Activated T-helper 1 cell treated with anti-CD3 and anti-CD28 coated beads, Interleukin-12 subunit alpha, Interleukin-12 subunit beta, Interleukin-2, Interleukin-4 antibody, amounts not matched to agents 30 ng/mL and 10 ng/mL and 1 ng/mL, durations not matched to agents 14 hours and 24 hours and 36 hours (primary cell): ENCODE results near the gene MED12L. TPM values are rescaled to one million over a fixed set of nuclear protein-coding genes. Genes with fewer than 3 reads are reported as not detected.
A peak's percentile ranks its signal among the peaks of the same experiment; 100 is the strongest.

ENCODE experiments used
- DNase-seq: peaks from one replicate; pipeline ENCODE4 v3.0.0; 2021; ENCODE audit warnings: low spot score
- H3K27ac Mint-ChIP-seq: one replicate; pipeline ENCODE4 v1.8.0; 2021; ENCODE audit warnings: mild to moderate bottlenecking, mixed read lengths
- H3K27me3 Mint-ChIP-seq: one replicate; pipeline ENCODE4 v1.8.0; 2022; ENCODE audit warnings: mild to moderate bottlenecking, moderate library complexity, mixed read lengths; ENCODE audit not compliant: insufficient read depth
- H3K36me3 Mint-ChIP-seq: one replicate; pipeline ENCODE4 v1.8.0; 2021; ENCODE audit warnings: low read depth, mixed read lengths
- H3K4me1 Mint-ChIP-seq: one replicate; pipeline ENCODE4 v1.8.0; 2021; ENCODE audit warnings: low read depth, mixed read lengths
- H3K4me3 Mint-ChIP-seq: one replicate; pipeline ENCODE4 v1.8.0; 2021; ENCODE audit warnings: mild to moderate bottlenecking, moderate library complexity, mixed read lengths
- H3K9me3 Mint-ChIP-seq: one replicate; pipeline ENCODE4 v1.8.0; 2021; ENCODE audit warnings: mixed read lengths
- intact Hi-C: fragments of 100-400 bp; cut with micrococcal nuclease; formaldehyde crosslinking; loops from one replicate; pipeline ENCODE4 v1.15.1; 2024
- total RNA-seq: library from RNA; stranded (reverse); gene quantifications from 2 replicates; pipeline ENCODE4 v1.2.3, GENCODE V29; 2022

MED12L gene
- total RNA-seq, 1 donor from 2014 or later, result 5.1 TPM

DNA sequence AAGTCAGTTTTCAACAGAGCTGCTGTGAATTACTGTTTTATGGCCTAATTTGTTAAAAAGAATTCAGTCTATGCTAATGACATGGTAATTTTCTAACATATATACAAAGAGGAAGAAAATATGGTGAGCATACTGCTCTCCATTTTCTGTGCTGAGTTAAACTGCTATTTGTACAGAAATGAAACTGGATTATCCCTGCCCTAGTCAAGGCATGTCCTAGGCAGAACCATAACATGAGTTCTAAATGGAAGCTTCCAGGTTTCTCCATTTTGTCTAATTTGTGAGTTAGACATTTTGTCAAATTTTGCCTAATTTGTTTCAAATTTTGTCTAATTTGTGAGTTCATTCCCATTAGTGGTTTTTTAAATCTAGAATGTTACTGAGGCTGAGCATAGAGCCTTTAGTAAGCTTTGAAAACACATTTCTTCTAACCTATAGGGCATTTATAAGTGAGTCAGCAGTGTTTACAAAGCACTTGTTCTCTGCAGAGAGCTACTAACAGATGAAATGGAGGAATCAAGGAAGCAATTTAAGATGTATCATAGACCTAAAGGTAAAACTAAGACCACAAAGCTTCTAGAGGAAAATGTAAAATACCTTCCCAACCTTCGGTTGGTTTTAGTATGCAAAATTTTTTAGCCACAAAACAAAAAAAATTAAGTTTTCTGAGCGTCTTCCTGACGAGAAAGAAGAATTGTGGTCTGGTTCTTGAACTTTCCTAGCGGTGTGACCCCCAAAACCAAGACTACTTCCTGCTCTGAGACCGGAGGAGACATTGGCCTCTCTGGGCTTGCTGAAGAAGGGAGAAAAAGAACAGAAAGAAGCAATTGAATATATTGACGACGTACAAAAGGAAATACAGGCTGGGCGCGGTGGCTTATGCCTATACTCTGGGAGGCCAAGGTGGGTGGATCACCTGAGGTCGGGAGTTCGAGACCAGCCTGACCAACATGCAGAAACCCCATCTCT is 183.1 kb downstream of the MED12L start:
- Mint-ChIP-seq H3K36me3 (peaks cover 23% of the 10 kb centered on the region), H3K4me3 (peak overlapping the region; percentile 73), H3K27me3 (no peaks in the 10 kb centered on the region), H3K9me3 (no peaks in the 10 kb centered on the region), H3K4me1 (peaks cover 84% of the 10 kb centered on the region), H3K27ac (peak overlapping the region; percentile 98)
- DNase-seq, result peak; percentile 61
- intact Hi-C loops, result loop anchor here (1.0 to 5.0 kb wide), 8 partner anchors 10 to 856 kb away; partner anchors contain the start of genes GPR171 and P2RY14

DNA sequence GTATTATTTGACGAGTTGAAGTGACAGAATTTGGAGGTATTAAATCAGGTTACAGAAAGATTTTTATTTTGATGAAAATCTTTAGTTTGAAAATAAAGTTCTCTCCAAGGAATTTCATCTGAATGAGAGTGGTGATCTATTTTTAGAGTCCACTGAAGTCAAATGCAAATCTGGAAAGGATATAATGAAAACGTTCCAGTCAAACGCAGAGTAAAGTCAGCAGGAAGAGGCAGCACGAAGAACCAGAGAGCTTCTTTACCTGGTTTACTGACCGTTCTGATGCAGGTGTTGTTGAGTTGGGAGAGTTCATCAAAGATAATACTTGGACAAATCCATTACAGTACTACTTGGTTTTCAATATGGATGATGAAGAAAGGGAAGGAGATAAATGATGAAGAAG is 184.2 kb downstream of the MED12L start:
- intact Hi-C loops, result loop anchor here (5.0 kb wide), 1 partner anchor 857 kb away; no protein-coding TSS in a partner anchor
- DNase-seq, result no peak
- Mint-ChIP-seq H3K9me3 (no peaks in the 10 kb centered on the region), H3K27me3 (no peaks in the 10 kb centered on the region), H3K27ac (peak overlapping the region; percentile 32), H3K4me1 (peaks cover 92% of the 10 kb centered on the region), H3K36me3 (peaks cover 24% of the 10 kb centered on the region), H3K4me3 (no peak overlapping the region)

DNA sequence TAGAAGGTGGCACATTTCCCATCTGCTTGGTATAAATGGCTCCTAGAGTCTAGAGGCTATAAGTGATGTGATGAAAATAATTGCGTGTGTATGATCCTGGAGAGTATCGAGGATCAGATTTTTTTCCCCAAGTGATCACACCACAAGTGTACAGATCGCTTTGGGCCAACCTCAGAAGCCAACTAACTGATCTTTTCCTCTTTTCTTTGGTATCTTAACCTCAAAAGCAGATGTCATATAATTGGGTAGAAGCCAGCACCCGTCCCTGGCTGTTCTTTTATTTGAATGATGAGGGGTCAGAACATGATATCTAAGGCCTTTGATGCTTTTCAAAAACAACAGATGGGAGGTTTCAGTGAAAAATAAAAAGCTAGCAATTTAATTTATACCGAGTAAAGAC is 189.6 kb downstream of the MED12L start:
- DNase-seq, result no peak
- Mint-ChIP-seq H3K9me3 (no peaks in the 10 kb centered on the region), H3K4me3 (peak overlapping the region; percentile 20), H3K27ac (peak overlapping the region; percentile 12), H3K36me3 (peaks cover 20% of the 10 kb centered on the region), H3K27me3 (no peaks in the 10 kb centered on the region), H3K4me1 (peaks cover 88% of the 10 kb centered on the region)
- intact Hi-C loops, result no loop called here

DNA sequence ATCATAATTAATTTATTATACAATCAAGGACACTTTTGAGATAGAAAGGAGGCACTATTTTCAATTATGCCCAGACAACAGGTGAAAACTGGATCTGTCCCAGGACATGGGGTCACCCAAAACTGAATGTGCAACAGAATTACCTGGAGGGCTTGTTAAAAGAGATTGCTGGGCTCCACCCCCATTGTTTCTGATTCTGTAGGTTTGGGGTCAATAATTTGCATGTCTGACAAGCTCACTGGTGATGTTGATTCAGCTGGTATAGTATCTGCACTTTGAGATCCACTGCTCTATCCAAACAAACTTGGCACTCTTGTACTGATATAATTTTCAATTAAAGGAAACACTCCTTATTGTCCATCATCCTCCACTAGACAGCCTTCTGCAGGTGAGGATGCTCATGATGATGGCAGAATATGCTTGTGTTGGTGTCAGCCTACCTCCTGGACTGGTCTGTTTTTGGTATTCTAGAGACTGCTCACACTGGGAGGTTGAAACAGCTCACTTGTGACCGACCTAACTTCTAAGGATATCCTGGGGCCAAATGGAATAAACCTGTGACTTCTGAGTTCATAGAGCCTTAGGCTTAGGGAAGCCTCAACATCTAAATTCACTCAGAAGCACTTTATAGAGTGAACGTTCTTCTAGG is 190.7 kb downstream of the MED12L start:
- Mint-ChIP-seq H3K27ac (peak overlapping the region; percentile 92), H3K27me3 (no peaks in the 10 kb centered on the region), H3K4me1 (peaks cover 81% of the 10 kb centered on the region), H3K36me3 (peaks cover 16% of the 10 kb centered on the region), H3K4me3 (peak overlapping the region; percentile 84), H3K9me3 (no peaks in the 10 kb centered on the region)
- no peak for DNase-seq
- intact Hi-C loops, result no loop called here

DNA sequence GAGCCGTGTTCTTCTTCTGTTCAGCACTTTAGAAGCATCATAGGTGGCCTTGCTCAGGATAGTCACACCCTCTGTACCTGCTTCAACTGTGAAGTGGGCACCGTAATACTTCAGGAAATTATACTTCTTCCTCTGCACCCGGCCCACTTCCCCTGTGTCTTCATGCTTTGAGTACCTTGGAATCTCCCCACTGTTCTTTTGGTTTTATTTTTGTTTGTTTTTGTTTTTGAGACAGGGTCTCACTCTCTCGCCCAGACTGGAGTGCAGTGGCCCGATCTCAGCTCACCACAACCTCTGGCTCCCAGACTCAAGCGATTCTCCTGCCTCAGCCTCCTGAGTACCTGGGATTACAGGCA is 191.2 kb downstream of the MED12L start:
- H3K9me3 Mint-ChIP-seq, result no peaks in the 10 kb centered on the region
- intact Hi-C loops, result no loop called here
- peak overlapping the region; percentile 84 for H3K4me3 Mint-ChIP-seq
- H3K27ac Mint-ChIP-seq, result peak overlapping the region; percentile 92
- H3K36me3 Mint-ChIP-seq, result peaks cover 16% of the 10 kb centered on the region
- peaks cover 78% of the 10 kb centered on the region for H3K4me1 Mint-ChIP-seq
- DNase-seq, result peak; percentile 51
- H3K27me3 Mint-ChIP-seq, result no peaks in the 10 kb centered on the region

DNA sequence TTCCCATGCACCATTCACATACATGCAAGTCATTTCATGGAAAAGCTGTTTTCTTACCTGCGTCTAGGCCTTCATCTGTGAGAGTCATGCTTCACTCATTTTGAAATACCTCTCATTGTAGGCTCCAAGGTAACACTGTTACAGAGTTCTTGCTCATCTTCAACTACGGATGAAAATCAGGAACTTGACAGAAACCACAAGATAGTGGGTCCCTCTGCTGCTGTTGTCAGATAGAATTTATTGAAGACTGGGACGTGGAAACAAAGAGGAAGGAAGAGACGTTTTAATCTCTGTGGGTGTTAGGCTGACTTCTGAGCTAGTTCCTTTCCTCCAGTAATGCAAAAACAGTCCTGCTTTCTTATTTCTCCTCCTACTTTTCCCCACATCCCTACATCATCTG is 192.8 kb downstream of the MED12L start, which contains the start of gene P2RY14:
Gene P2RY14, minus strand, starts transcription at position 313 of the 400 bp plus-strand sequence. CDS start 64,226 bp downstream, outside the sequence.
- Mint-ChIP-seq H3K27ac (peak within 1 kb of the TSS; percentile 83), H3K4me1 (peaks cover 80% of the 10 kb centered on the region), H3K4me3 (peak within 1 kb of the TSS; percentile 81), H3K36me3 (peaks cover 14% of the 10 kb centered on the region), H3K9me3 (no peaks in the 10 kb centered on the region), H3K27me3 (no peaks in the 10 kb centered on the region)
- DNase-seq, result no peak
- intact Hi-C loops, result loop anchor here (1.0 kb wide), 2 partner anchors 10 to 51 kb away; no protein-coding TSS in a partner anchor

DNA sequence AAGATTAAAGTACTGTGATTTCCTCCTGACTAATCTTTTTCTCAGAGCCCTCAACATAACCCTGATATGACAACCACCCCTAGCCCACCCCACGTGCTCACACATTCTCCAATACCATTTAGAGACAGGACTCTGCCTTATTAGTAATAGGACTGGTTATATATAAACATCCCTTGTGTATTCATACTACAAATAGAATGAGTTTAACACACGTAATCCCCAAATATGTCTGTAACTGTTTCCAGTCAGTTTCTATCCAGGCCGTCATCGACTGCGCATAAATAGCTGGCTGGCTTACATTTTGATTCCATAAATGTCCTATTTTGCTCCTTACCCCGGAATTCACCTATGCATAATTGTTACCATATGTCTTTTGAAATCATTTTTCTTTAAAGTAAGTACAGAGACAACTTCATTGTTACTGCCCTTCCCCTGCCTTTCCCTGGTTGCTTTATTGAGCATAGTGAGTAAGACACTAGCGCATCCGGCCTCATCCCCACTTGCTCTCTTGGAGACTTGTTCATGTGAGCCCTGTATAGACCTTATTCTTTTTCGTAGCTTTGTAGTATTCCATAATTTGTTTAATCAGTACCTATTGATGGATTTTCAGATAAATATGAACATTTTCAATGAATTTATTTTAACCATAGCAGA is 196.3 kb downstream of the MED12L start:
- Mint-ChIP-seq H3K36me3 (no peaks in the 10 kb centered on the region), H3K9me3 (no peaks in the 10 kb centered on the region), H3K4me3 (no peak overlapping the region), H3K27ac (peak overlapping the region; percentile 24), H3K27me3 (no peaks in the 10 kb centered on the region), H3K4me1 (peaks cover 62% of the 10 kb centered on the region)
- no peak for DNase-seq
- intact Hi-C loops, result loop anchor here (1.0 to 5.0 kb wide), 5 partner anchors 195 to 734 kb away; partner anchors contain the start of genes EIF2A and SERP1

DNA sequence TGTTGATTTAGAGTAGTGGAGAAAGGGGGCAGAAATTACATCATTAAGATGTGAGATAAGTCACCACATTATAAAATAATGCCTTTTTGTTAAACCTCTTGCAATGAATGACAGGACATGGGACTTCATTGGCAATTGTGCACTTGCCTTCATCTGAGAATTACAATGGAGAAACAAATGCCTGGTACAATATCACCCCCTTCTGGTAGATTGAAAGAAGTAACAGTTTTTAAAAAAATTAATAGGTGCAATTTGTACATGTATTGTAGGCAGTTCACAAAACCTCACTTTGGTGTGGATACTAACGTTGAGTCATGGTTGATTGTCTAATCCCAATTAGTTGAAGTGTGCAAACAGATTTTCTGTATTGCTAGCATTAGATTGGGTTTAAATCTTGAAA is 197.5 kb downstream of the MED12L start:
- H3K27ac Mint-ChIP-seq, result peak overlapping the region; percentile 38

DNA sequence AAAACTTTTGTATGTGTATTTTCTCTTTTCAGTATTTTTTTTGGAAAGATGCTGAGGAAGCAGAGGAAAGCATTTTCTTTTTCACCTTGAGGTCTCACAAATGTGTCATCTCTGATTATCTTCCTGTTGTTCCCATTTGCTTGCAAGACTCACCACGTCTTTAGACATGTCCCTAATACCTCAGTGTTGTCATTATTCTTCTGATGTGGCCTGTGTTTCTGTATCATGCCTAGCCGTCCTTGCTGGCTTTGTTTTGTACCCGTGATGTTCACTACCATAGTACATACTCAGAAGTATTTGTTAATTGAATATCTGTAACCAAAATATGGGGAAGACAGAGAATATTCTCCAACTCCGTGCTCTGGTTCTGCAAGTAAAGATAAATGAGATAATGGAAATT is 197.9 kb downstream of the MED12L start:
- Mint-ChIP-seq H3K4me1 (peaks cover 52% of the 10 kb centered on the region), H3K27me3 (no peaks in the 10 kb centered on the region), H3K27ac (peak overlapping the region; percentile 38), H3K9me3 (no peaks in the 10 kb centered on the region), H3K4me3 (no peak overlapping the region), H3K36me3 (no peaks in the 10 kb centered on the region)
- DNase-seq, result no peak
- intact Hi-C loops, result loop anchor here (1.0 to 5.0 kb wide), 7 partner anchors 56 to 736 kb away; partner anchors contain the start of genes EIF2A and SERP1

More for the DNA sequence above, 197.5 kb downstream of the MED12L start:
- no peaks in the 10 kb centered on the region for H3K9me3 Mint-ChIP-seq
- no peaks in the 10 kb centered on the region for H3K27me3 Mint-ChIP-seq
- intact Hi-C loops, result loop anchor here (1.0 to 5.0 kb wide), 8 partner anchors 56 to 736 kb away; partner anchors contain the start of genes EIF2A and SERP1
- no peak for DNase-seq
- no peak overlapping the region for H3K4me3 Mint-ChIP-seq
- peaks cover 56% of the 10 kb centered on the region for H3K4me1 Mint-ChIP-seq
- H3K36me3 Mint-ChIP-seq, result no peaks in the 10 kb centered on the region

DNA sequence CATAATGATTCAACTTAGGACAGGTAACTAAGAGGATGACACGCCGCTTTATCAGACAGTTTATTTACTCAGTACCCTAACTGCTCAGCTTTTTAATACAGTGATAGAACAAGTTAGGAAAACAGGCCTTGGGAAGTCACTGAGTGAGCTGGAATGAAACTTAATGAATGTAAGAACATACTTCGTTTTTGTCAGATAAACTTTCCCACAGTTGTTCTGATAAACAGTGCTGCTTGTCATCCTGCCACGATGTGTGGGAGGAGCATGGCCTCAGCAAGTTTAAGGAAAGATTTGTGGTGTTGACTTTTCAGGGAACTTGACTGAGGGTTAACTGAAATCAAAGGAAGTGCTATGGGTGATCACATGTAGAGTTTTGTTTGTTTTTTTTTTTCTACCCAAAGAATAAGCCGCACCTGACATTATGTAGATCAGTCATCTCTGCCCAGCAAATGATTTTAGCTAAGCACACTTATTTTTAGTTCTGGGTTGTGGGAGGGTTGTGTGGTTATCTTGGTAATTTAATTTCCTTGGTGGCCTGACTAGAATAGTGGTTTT is 198.5 kb downstream of the MED12L start:
- intact Hi-C loops, result loop anchor here (1.0 to 5.0 kb wide), 13 partner anchors 16 to 737 kb away; partner anchors contain the start of genes EIF2A, GPR171, GPR87 and SERP1
- peak overlapping the region; percentile 29 for H3K27ac Mint-ChIP-seq
- peaks cover 46% of the 10 kb centered on the region for H3K4me1 Mint-ChIP-seq
- no peaks in the 10 kb centered on the region for H3K9me3 Mint-ChIP-seq
- peak; percentile 22 for DNase-seq
- peak overlapping the region; percentile 19 for H3K4me3 Mint-ChIP-seq
- H3K27me3 Mint-ChIP-seq, result peaks cover 5% of the 10 kb centered on the region
- H3K36me3 Mint-ChIP-seq, result no peaks in the 10 kb centered on the region

DNA sequence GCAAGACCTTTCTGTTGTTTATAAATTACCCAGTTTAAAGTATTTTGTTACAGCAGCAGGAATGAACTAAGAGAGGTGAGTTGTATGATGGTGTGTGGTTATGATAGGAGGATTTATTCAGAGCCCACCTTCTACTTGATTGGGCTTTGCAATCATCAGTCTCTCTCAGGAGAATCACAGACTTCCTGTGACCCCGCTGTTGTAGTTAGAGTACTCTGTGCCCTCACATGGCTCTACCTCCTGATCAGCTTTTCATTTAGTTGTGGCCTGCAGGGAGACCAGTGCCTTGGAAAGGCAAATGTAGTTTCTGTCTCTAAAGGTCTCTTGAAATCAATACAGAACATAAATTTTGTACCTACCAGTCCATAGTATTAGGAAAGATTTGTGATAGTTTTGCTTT is 200.5 kb downstream of the MED12L start:
- DNase-seq, result no peak
- Mint-ChIP-seq H3K4me1 (peaks cover 35% of the 10 kb centered on the region), H3K27me3 (peaks cover 7% of the 10 kb centered on the region), H3K27ac (no peak overlapping the region), H3K9me3 (no peaks in the 10 kb centered on the region), H3K4me3 (no peak overlapping the region), H3K36me3 (no peaks in the 10 kb centered on the region)
- intact Hi-C loops, result no loop called here

DNA sequence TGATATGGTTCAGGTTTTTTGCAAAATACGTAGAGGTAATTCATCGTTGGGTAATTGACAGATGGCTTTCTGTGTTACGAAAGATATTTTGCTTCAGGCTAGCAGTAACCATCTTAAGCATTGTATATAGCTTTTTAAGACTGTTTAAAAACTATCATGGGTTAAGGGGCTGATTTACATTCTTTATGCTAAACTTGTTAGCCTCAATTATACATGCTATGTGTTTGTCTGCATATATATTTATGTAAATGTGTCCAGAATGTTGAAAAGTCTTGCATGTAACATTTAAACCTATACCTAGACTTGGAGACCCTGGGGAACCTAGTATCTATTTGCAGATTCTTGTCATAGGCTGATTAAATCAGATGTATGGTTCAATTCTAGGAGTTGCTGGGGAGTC is 204.0 kb downstream of the MED12L start:
- Mint-ChIP-seq H3K4me3 (no peak overlapping the region), H3K27me3 (peaks cover 14% of the 10 kb centered on the region), H3K9me3 (no peaks in the 10 kb centered on the region), H3K36me3 (no peaks in the 10 kb centered on the region), H3K4me1 (peaks cover 6% of the 10 kb centered on the region), H3K27ac (no peak overlapping the region)
- no peak for DNase-seq
- intact Hi-C loops, result no loop called here
